GM21737 (cell line): ENCODE data around the gene ABCG1.

Source experiments
- ATAC-seq: cut with Tn5 transposase; IDR thresholded peaks from one replicate; pipeline ENCODE4 v1.9.1; 2021; ENCODE audit warnings: mild to moderate bottlenecking, moderate library complexity; ENCODE audit not compliant: unreplicated experiment

ABCG1 gene

GRCh38 chr21:42302076-42302650, 83.2 kb downstream of the ABCG1 start:
- ATAC-seq, result no peak

- no peak for ATAC-seq
These were observed 83.9 kb downstream of the ABCG1 start for GRCh38 chr21:42302794-42303193.

- ATAC-seq, result no peak
These were observed 84.5 kb downstream of the ABCG1 start for GRCh38 chr21:42303443-42303842.

- no peak for ATAC-seq
These were observed 85.9 kb downstream of the ABCG1 start for GRCh38 chr21:42304556-42305454.

GRCh38 chr21:42305707-42306147, 86.8 kb downstream of the ABCG1 start:
- no peak for ATAC-seq

GRCh38 chr21:42306366-42307035, 87.6 kb downstream of the ABCG1 start:
- no peak for ATAC-seq

- no peak for ATAC-seq
These were observed 88.2 kb downstream of the ABCG1 start for GRCh38 chr21:42307106-42307505.

- ATAC-seq, result no peak
These were observed 89.4 kb downstream of the ABCG1 start for GRCh38 chr21:42308161-42308913.

GRCh38 chr21:42308914-42309752, 90.2 kb downstream of the ABCG1 start:
- no peak for ATAC-seq

- ATAC-seq, result no peak
These were observed 90.8 kb downstream of the ABCG1 start for GRCh38 chr21:42309753-42310213.

- ATAC-seq, result no peak
These were observed 91.6 kb downstream of the ABCG1 start for GRCh38 chr21:42310411-42311001.

- ATAC-seq, result no peak
These were observed 92.2 kb downstream of the ABCG1 start for GRCh38 chr21:42311160-42311559.

GRCh38 chr21:42311816-42312625, 93.1 kb downstream of the ABCG1 start:
- ATAC-seq, result no peak

- no peak for ATAC-seq
These were observed 93.7 kb downstream of the ABCG1 start for GRCh38 chr21:42312626-42313104.

- ATAC-seq, result no peak
These were observed 94.6 kb downstream of the ABCG1 start for GRCh38 chr21:42313501-42313969.

- ATAC-seq, result no peak
These were observed 95.8 kb downstream of the ABCG1 start for GRCh38 chr21:42314616-42315295.

GRCh38 chr21:42315296-42315891, 96.5 kb downstream of the ABCG1 start, which contains the start of gene TFF3:
TSS of gene TFF3 (minus strand) at chr21:42315409. CDS start at chr21:42315374, 35 bp downstream.
- ATAC-seq, result no peak
